Measurements from ENCODE around the gene SOX6.

SOX6 gene

DNA sequence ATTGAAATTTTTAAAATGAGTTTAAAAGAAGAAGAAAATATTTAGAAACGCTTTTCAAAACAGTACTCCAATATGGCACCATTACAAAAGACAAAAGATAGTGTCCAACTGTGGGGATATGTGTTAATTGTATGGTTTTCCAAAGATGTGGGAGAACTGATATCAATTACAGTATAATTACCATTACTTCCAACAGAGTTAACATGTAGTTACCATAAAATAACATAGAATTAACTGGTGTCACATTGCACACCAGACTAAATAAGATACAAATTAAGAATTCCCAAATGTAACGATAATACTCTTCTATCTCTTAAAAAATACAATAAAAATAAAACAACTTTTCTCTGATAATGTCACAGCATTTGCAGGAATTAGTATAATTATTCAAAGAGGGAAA, 329.5 kb downstream of the SOX6 start:
- CTCF ChIA-PET: interaction anchor here (1.2 kb wide), 2 partner anchors 15 to 19 kb away, joined by 3 to 4 read pairs; no protein-coding TSS in a partner anchor
- POLR2A ChIA-PET: no interaction called here
- DNase-seq (ENCODE audit: extremely low spot score): no peak
- TF ChIP-seq, protein P1, sequence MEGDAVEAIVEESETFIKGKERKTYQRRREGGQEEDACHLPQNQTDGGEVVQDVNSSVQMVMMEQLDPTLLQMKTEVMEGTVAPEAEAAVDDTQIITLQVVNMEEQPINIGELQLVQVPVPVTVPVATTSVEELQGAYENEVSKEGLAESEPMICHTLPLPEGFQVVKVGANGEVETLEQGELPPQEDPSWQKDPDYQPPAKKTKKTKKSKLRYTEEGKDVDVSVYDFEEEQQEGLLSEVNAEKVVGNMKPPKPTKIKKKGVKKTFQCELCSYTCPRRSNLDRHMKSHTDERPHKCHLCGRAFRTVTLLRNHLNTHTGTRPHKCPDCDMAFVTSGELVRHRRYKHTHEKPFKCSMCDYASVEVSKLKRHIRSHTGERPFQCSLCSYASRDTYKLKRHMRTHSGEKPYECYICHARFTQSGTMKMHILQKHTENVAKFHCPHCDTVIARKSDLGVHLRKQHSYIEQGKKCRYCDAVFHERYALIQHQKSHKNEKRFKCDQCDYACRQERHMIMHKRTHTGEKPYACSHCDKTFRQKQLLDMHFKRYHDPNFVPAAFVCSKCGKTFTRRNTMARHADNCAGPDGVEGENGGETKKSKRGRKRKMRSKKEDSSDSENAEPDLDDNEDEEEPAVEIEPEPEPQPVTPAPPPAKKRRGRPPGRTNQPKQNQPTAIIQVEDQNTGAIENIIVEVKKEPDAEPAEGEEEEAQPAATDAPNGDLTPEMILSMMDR (IDR thresholded peaks at IDR 0.05; ENCODE audit: control extremely low read depth, extremely low read depth, low read depth, missing control alignments): no peak

DNA sequence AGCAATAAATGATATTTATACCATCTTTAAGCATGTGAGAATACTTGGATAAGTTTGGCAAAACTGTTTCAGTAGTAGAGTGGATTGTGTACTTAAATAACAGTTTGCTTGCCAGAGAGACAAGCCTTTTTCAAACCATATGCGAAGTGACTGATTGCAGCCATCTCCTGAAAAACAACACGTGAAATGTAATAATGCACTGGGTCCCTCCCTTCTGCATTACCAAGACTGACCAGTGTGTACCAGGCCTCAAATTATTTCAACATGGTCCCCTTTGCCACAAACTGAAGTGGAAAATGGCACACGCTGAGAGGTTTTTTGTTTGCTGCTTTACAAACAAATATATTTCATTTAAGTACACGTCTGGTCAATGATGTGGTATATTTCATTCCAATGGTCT, 337.4 kb downstream of the SOX6 start:
- ChIA-PET POLR2A (no interaction called here), CTCF (interaction anchor here (0.9 kb wide), 1 partner anchor 613 kb away, joined by 3 read pairs; no protein-coding TSS in a partner anchor)
- TF ChIP-seq, protein P1 (IDR thresholded peaks at IDR 0.05; ENCODE audit: control extremely low read depth, extremely low read depth, low read depth, missing control alignments): no peak
- DNase-seq (ENCODE audit: extremely low spot score): no peak

DNA sequence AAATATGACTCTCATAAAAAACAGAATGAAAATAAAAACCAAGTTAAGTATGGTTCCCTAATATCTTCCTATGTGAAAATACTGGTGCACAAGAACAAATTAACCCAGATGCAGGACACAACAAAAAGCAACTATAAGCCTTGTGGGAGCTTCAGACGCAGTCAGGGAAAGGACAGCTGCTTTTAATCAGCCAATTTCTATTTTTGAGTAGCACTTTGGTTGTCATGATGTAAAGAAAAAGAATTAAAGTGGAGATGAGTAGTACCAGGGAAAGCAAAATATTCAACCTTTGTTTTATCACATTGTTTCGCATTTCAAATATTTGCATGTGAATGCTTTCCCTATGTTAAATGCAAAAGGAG, 339.9 kb downstream of the SOX6 start:
- TF ChIP-seq, protein P1 (IDR thresholded peaks at IDR 0.05; ENCODE audit: control extremely low read depth, extremely low read depth, low read depth, missing control alignments): no peak
- ChIA-PET CTCF (no interaction called here), POLR2A (no interaction called here)
- DNase-seq (ENCODE audit: extremely low spot score): no peak

DNA sequence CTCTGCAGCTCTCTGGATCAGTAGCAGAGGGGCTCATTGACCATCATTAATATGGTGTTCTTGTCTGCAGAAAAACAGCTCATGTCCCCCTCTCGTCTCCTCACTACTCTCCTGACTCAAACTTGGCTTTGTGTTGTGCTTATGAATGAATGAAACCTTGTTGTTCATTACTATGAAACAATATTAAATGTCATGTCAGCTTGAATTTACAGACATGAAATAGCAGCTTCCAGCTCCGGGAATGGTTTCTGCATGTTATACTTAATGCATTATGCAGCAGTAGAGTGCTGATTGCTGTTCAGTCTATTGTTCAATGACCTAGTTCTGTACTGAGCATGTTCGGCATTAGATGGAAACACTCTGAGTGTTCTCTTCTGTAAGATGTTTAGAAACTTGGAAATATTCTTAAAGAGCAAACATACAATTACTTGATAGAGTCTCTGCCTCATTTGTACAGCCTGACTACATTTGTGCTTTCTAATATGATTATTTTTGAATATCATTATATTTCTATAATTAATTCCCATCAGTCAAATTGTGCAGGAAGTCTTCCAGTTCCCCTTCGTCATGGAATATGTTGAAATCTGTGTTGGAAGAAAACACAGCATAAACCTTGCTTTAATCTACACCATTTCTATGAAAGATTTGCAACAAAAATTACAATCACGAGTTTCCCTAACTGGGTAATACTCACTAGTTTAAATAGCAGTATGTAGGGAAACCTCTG, 340.4 kb downstream of the SOX6 start:
- TF ChIP-seq, protein P1 (IDR thresholded peaks at IDR 0.05; ENCODE audit: control extremely low read depth, extremely low read depth, low read depth, missing control alignments): no peak
- ChIA-PET POLR2A (no interaction called here), CTCF (no interaction called here)
- no peak for DNase-seq (ENCODE audit: extremely low spot score)

DNA sequence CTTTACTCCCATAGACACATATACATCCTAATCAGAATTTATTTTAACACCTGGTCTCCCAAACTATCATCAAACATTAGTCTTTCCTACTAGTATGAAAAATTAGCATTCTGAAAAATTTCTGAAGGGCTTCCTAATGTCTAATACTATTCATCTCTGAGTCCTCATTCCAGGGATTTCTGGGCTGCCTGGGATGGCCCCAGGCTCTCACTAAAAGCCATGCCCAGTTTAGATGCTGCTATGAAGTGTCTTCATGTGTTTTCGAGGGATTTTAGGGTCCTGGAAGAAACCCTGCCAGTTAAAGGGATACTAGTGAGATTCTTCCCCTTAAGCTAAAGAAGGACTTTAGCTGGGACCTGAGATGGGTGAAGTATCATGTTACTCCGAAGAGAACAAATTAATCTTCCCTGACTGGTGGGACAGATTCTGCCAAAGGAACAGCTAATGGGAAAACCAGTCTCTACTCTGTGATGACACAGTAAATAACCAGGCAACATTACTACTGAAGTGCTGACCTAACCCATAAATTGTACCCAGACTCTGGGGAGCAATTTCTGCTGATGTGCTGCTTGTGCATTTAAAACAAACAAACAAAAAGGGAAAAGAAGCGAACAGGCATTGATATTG, 342.6 kb downstream of the SOX6 start:
- POLR2A ChIA-PET: no interaction called here
- TF ChIP-seq, protein P1 (IDR thresholded peaks at IDR 0.05; ENCODE audit: control extremely low read depth, extremely low read depth, low read depth, missing control alignments): no peak
- no peak for DNase-seq (ENCODE audit: extremely low spot score)
- CTCF ChIA-PET: no interaction called here

DNA sequence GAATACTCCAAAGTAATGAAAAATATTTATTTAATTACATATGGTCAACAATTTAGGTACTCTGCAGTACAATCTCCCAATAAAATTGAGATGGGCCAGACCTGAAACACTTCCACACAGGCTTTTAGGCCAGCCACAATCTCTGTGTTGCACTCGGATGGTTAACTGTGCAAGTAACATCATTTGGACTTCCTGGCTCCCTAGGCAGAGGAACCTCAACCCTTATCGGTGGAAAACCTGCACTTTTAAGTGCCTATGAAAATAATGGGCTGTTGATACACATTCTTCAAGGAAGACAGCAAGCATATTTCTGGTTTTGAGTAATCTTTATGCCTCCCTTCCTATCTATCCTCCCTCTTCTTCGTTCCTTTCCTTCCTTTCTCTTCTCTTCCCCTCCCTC, 343.1 kb downstream of the SOX6 start:
- TF ChIP-seq, protein P1 (IDR thresholded peaks at IDR 0.05; ENCODE audit: control extremely low read depth, extremely low read depth, low read depth, missing control alignments): no peak
- POLR2A ChIA-PET: no interaction called here
- DNase-seq (ENCODE audit: extremely low spot score): no peak
- CTCF ChIA-PET: no interaction called here

Measured in GM10248 (cell line).